Psoas muscle (tissue), 8 donors: Measurements from ENCODE around the gene RAB40C. TPM values are rescaled to one million over a fixed set of nuclear protein-coding genes. Genes with fewer than 3 reads are reported as not detected.

Experiments used
- ATAC-seq, 4 donors: fragments of 200-7000 bp; cut with Tn5 transposase; one replicate each; pipeline ENCODE4 v1.9.1; 2020; ENCODE audit warnings: moderate library complexity in 3 of 4, mild to moderate bottlenecking in 2 of 4
- DNase-seq, 2 donors: peaks; one replicate each; pipeline ENCODE4 v3.0.0-alpha.2; 2020
- H3K27ac ChIP-seq: fragments of 200-600 bp; one replicate; pipeline ENCODE4 v1.8.0; 2022
- H3K27me3 ChIP-seq, 3 donors: fragments of 200-600 bp in 1 of 3; one replicate each; pipeline versions ENCODE4 v1.6.1 to v1.8.0; 2013 to 2022; ENCODE audit warnings: low read length in 2 of 3, mild to moderate bottlenecking in 2 of 3, moderate library complexity in 1 of 3; ENCODE audit not compliant: insufficient read depth in 3 of 3
- H3K36me3 ChIP-seq, 2 donors: fragments of 200-600 bp in 1 of 2; one replicate each; pipeline versions ENCODE4 v1.6.1 to v1.8.0; 2013 to 2022; ENCODE audit warnings: low read depth in 1 of 2, mild to moderate bottlenecking in 1 of 2, moderate library complexity in 1 of 2; ENCODE audit not compliant: insufficient read depth in 1 of 2
- H3K4me1 ChIP-seq: fragments of 200-600 bp; one replicate; pipeline ENCODE4 v1.8.0; 2022
- H3K4me3 ChIP-seq: fragments of 200-600 bp; one replicate; pipeline ENCODE4 v1.8.0; 2022; ENCODE audit warnings: mild to moderate bottlenecking
- H3K9me3 ChIP-seq: fragments of 200-600 bp; one replicate; pipeline ENCODE4 v1.8.0; 2022
- CTCF ChIP-seq: fragments of 200-600 bp; IDR thresholded peaks from one replicate; pipeline ENCODE4 v1.8.0; 2022; ENCODE audit warnings: antibody characterized with exemption
- WGBS, 3 donors: extraction: QIAGEN DNeasy Blood & Tissue Kit; methylation state at CpG; one replicate each; pipeline versions ENCODE4 v1.1.6 to v1.1.7; 2013; 5-methylcytosine and 5-hydroxymethylcytosine counted together
- intact Hi-C, 2 donors: fragments of 100-400 bp; cut with DNase I; formaldehyde crosslinking; loops; one replicate each; pipeline versions ENCODE4 v1.11.0 to v1.14.2; 2022
- polyA plus RNA-seq, 3 donors: library from polyadenylated mRNA; stranded (reverse); fragments of 200-250 nt; gene quantifications; one replicate each; pipeline ENCODE4 v1.2.3, GENCODE V29; 2013
- total RNA-seq, 4 donors: library from RNA; stranded (reverse); fragmentation: NEBNext Ultra II Directional in 2 of 4; extraction: Animal tissue kit (Norgen Biotek cat#: 25700) in 2 of 4; gene quantifications; one replicate each; pipeline versions ENCODE4 v1.2.1 to v1.2.4, GENCODE V29; 2021 to 2023
- donor health status: healthy with polysubstance abuse.
- donor health status: DM: no; HTN: no; CAD: no; lungs with moderate emphysema.
- donor health status: Bipolar disorder and iron deficiency.
- donor health status: healthy.
- donor health status: DM: yes; HTN: yes; CAD: no.
- donor health status: DM: no; HTN: no; CAD: no.
- donor health status: DM: no; HTN: no; CAD: no.
- donor health status: DM: yes; HTN: yes; CAD: no.

RAB40C gene
- total and polyA plus RNA-seq, 7 donors: 12.3 to 20.2 (median 15.7) TPM

GRCh38 chr16:568401-569258, 21.2 kb upstream of the RAB40C start:
- no peak for TF ChIP-seq CTCF
- Histone ChIP-seq H3K27ac (no peak overlapping the region), H3K36me3 (peaks cover 0 to under 1% of the 10 kb centered on the region in 2 donors), H3K4me3 (peak overlapping the region; percentile 84), H3K9me3 (no peaks in the 10 kb centered on the region), H3K27me3 (no peaks in the 10 kb centered on the region), H3K4me1 (peaks cover 16% of the 10 kb centered on the region)
- intact Hi-C loops: no loop called here
- ATAC-seq: no peak
- no peak for DNase-seq
- WGBS, 3 donors: 62 to 75% (median 67%) methylated on average over 9 to 11 of the region's 11 CpGs

- no peak for TF ChIP-seq CTCF
- Histone ChIP-seq H3K9me3 (no peaks in the 10 kb centered on the region), H3K27ac (peak within 1 kb of the TSS; percentile 80), H3K27me3 (no peaks in the 10 kb centered on the region), H3K4me1 (peaks cover 16% of the 10 kb centered on the region), H3K4me3 (peak within 1 kb of the TSS; percentile 84), H3K36me3 (peaks cover 0 to 11% of the 10 kb centered on the region in 2 donors)
- intact Hi-C loops: loop anchor here in 1 of 2 donors (10.0 kb wide), 1 partner anchor 215 kb away; the partner anchor contains the start of genes CHTF18 and RPUSD1
- DNase-seq (peak; percentile 77 to 81), ATAC-seq (peak; percentile 66 to 80 (median 74))
- WGBS, 3 donors: 2 to 4% (median 2%) methylated on average over 22 to 87 of the region's 87 CpGs
Measured at GRCh38 chr16:569445-570254, 20.2 kb upstream of the RAB40C start, which contains the start of gene PIGQ. PIGQ (plus strand) TSS chr16:569968; CDS start chr16:574075, 4,107 bp downstream.

- TF ChIP-seq CTCF: no peak
- 78 to 88% (median 86%) methylated on average over 27 of the region's 27 CpGs for WGBS, 3 donors
Measured at GRCh38 chr16:572865-573650, 16.8 kb upstream of the RAB40C start.

GRCh38 chr16:574021-574760, 15.7 kb upstream of the RAB40C start:
- intact Hi-C loops: loop anchor here in 1 of 2 donors (10.0 kb wide), 1 partner anchor 211 kb away; the partner anchor contains the start of genes CHTF18 and RPUSD1
- no peak for TF ChIP-seq CTCF
- 93 to 94% (median 93%) methylated on average over 39 to 46 of the region's 46 CpGs for WGBS, 3 donors
- DNase-seq: no peak
- Histone ChIP-seq H3K27ac (no peak overlapping the region), H3K4me3 (no peak overlapping the region), H3K4me1 (peaks cover 6% of the 10 kb centered on the region), H3K27me3 (no peaks in the 10 kb centered on the region), H3K9me3 (no peaks in the 10 kb centered on the region), H3K36me3 (peaks cover 0 to 25% of the 10 kb centered on the region in 2 donors)
- ATAC-seq: no peak

More at GRCh38 chr16:572865-573650, 16.8 kb upstream of the RAB40C start:
- Histone ChIP-seq H3K27ac (no peak overlapping the region), H3K4me3 (no peak overlapping the region), H3K4me1 (peaks cover 11% of the 10 kb centered on the region), H3K9me3 (no peaks in the 10 kb centered on the region), H3K27me3 (no peaks in the 10 kb centered on the region), H3K36me3 (peaks cover 0 to 25% of the 10 kb centered on the region in 2 donors)
- intact Hi-C loops: loop anchor here in 1 of 2 donors (10.0 kb wide), 1 partner anchor 212 kb away; the partner anchor contains the start of genes CHTF18 and RPUSD1
- no peak for DNase-seq
- no peak for ATAC-seq
